SIG-M5 treated with dmso at 0.1 percent for 504 hours (cell line): ENCODE results near the gene FAM13A.
"Not testable (repeated sequence)": the region's sequence is repeated elsewhere in the genome, so short reads cannot be mapped to it uniquely, and the experiment has no call there.

Source experiments
- DNase-seq: peaks from one replicate; lab custom pipeline; 2025; ENCODE audit not compliant: unreplicated experiment; lab: John Stamatoyannopoulos, UW

FAM13A gene

GRCh38 chr4:88908521-88908920 is 148.5 kb downstream of the FAM13A start:
- no peak for DNase-seq

- DNase-seq = no peak
These were observed 149.0 kb downstream of the FAM13A start for GRCh38 chr4:88908003-88908402.

- no peak for DNase-seq
These were observed 149.5 kb downstream of the FAM13A start for GRCh38 chr4:88907478-88907877.

- DNase-seq = not testable (repeated sequence)
These were observed 152.7 kb downstream of the FAM13A start for GRCh38 chr4:88904240-88904639.

- no peak for DNase-seq
These were observed 156.6 kb downstream of the FAM13A start for GRCh38 chr4:88900432-88900831.

DNA sequence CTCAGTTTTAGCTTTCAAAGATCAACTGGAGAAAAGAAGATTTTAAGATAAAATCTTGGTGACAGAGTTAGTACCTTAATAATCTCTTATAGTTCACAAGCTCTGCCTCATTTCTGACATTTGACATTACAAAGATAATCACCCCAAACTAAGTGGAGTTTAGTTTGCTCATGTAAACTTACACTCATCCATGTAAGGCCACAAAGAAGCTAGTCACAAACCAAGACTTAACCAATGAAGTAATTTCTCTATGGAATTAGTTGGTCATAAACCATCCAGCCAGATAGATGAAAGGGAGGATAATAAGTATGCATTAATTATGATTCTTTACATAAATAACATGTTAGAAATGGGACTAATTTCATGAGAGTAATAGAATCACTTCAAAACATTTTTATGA is 159.2 kb downstream of the FAM13A start:
- no peak for DNase-seq

DNA sequence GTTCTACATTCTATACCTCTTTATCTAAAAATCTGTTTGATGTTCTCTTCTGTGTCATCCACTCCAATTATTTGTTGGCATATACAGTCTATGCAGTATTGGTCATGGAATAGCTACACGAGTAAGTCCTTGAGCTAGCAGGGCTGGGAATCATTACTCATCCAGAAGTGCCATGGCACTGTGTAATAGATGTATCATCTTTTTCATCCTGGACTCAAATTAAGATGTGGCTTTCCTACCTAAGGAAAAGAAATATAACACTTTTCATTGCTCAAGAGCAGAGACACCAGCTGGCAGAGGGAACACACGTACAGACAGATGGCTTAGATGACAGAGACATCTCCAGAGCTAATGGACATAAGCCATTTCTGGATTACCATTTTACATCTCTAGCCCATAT is 159.8 kb downstream of the FAM13A start:
- DNase-seq = no peak

- no peak for DNase-seq
These were observed 163.0 kb downstream of the FAM13A start for GRCh38 chr4:88893961-88894360.

DNA sequence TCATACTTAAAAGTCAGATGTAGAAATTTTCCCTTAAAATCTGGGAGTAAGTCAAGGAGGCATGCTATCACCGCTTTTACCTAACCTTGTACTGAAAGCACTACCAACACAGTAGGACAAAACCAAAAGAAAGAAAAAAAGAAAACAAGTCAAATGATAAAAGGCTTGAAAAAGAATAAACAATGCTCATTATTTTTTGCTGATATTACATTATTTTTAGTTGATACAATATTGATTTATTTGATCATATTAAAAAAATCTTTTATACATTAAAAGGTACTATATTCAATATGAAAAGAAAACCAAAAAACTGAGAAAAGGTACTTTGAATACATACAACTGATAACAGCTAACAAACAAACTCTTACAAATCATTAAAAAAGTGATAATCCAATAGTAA is 164.3 kb downstream of the FAM13A start:
- no peak for DNase-seq

DNA sequence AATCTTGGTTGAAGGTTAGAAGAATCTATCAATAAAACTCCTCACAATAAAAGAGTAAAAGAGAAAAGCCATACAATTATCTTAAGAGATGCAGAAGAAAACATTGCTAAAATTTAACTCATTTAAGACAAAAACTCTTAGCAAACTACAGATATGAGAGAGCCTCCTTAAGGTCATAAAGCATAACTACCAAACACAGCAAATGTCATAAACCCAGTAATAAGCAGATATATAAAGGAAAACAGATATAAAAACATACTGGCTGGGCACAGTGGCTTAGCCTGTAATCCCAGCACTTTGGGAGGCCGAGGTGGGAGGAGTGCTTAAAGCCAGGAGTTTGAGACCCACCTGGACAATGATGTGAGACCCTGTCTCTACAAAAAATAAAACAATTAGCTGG is 165.3 kb downstream of the FAM13A start:
- no peak for DNase-seq

DNA sequence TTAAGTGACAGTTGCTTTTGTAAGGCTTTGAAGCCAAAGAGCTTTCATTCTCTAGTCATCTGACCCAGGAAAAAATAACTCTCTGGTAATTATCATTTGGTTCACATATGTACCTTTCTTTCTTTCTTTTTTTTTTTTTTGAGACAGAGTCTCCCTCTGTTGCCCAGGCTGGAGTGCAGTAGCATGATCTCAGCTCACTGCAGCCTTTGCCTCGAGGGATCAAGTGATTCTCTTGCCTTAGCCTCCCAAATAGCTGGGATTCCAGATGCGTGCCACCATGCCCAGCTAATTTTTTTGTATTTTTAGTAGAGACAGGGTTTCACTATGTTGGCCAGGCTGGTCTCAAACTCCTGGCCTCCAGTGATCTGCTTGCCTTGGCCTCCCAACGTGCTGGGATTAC is 169.6 kb downstream of the FAM13A start:
- DNase-seq = not testable (repeated sequence)

DNA sequence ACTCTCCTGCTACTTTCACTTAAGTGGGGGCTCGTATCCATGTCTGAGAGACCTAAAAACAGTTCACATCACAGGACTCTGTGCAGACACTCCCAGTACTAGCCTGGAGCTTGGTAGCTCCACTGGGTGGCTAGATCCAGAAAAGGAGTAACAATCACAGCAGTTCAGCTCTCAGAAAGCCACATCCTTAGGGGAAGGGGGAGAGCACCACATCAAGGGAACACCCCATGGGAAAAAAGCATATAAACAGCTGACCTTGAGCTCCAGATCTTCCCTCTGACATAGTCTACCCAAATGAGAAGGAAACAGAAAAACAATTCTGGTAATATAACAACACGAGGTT is 175.8 kb downstream of the FAM13A start:
- DNase-seq = no peak

DNA sequence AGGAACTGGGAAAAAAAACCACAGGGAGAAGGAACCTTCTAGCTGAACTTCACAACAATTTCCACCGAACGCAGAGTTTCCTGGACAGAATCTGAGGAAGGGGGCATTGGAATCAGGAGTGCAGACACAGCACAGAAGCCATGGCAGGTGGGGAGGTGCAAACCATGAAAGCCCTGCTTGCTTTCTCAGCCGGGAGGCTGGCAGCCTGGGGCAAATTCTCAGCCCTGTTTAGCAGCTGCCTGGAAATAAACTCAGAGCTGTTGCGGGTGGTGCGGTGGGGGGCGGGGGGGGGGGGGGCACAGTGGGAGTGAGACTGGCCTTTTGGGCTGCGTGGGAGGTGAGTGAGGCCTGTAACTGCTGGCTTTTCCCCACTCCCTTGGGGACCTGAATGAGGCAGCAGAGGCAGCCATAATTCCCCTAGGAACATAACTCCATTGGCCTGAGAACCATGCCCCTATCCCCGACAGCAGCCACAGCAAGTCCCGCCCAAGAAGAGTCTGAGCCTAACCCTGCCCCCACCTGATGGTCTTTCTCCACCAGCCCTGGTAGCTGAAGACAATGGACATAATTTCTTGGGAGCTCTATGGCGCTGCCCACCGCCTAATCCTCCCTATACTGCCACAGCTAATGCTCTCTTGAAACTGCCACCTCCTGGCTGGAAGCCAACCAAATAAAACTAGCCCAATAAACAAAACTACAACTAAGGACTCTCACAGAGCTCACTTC is 176.3 kb downstream of the FAM13A start:
- no peak for DNase-seq

DNA sequence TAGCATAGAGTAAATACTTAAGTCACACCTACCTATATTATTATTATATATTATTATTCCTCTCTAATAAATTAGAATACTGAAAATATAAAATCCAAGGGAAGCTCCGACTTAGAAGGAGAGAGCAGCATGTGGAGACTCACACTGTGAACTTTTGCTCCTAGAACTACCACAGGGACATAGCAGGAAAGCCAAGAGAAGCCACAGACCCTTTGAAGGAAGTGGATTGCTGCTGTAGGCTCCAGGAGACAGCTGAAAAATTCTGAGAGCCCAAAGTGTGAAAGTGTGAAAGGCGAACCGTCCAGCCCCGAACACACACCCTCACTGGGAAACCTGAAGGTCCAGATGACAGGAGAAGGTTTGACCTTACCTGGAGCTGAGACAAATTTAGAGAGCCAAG is 177.0 kb downstream of the FAM13A start:
- no peak for DNase-seq

- DNase-seq = no peak
These were observed 178.3 kb downstream of the FAM13A start for GRCh38 chr4:88878642-88879041.

GRCh38 chr4:88870428-88870827 is 186.6 kb downstream of the FAM13A start:
- no peak for DNase-seq

- DNase-seq = no peak
These were observed 188.5 kb downstream of the FAM13A start for GRCh38 chr4:88868510-88868909.

DNA sequence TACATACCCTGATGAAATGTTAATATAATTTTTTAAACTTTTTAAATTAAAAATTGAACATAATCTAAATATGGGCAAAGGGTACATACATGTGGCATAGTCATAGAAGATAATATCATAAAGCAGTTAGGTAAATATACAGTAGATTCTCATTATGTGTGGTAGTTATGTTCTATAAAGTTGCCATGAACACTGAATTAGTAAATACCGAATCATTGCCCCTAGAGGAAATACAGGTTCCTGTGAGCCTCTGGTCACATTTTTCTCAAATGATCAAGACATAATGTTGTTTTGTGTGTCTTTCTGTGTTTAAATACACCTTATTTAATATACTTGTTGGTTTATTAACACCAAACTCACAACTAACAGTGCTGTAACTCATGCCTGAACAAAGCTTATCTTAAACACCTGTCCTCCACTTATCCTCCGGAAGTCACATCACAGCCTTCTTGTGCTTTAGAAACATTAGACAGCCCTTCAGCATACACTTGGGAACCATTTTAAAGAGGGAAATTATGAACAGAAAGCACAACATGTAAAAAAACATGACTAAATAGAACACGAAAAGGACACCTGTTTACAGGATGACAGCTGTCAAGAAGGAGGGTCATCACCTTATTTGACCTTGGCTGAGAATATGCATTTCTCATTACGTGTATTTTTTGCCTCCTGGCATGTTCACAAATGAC is 190.0 kb downstream of the FAM13A start:
- peak; percentile 11 for DNase-seq

- DNase-seq = no peak
These were observed 191.5 kb downstream of the FAM13A start for GRCh38 chr4:88865466-88865865.

DNA sequence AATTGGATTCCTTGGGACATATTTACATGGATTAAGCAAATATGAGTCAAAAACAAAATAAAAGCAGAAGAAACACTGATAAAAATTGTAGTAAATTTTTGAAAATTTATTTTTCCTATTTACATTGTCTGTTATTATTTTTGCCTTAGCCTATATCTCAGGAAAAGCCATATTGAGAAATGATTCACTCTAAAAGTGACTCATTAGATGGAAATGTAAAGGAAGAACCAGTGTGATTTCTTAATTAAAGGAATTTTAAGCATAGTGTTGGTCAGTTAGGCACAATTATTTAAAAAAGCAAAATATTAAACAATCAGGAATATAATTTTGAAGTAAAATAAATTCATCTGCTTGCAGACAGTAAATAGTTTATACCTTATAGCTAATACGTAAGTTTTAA is 191.9 kb downstream of the FAM13A start:
- no peak for DNase-seq

DNA sequence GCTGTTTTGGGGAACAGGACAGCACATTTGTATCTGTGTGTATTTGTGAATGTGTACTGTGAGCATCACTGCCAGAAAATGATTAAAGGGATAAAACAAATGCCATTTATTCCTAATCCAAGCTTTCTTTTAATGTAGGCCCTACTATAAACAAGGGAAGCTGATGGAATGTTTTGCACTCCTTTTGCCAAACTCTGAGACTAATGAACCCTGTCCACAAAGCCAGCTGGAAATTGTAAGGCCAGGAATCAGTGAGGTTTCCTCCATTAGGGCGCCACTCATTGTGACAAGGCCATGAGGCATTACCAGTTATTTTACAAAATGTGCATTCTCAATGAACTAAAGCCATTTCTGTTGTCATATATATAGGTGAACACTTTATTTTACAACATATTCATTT is 196.4 kb downstream of the FAM13A start:
- no peak for DNase-seq

DNA sequence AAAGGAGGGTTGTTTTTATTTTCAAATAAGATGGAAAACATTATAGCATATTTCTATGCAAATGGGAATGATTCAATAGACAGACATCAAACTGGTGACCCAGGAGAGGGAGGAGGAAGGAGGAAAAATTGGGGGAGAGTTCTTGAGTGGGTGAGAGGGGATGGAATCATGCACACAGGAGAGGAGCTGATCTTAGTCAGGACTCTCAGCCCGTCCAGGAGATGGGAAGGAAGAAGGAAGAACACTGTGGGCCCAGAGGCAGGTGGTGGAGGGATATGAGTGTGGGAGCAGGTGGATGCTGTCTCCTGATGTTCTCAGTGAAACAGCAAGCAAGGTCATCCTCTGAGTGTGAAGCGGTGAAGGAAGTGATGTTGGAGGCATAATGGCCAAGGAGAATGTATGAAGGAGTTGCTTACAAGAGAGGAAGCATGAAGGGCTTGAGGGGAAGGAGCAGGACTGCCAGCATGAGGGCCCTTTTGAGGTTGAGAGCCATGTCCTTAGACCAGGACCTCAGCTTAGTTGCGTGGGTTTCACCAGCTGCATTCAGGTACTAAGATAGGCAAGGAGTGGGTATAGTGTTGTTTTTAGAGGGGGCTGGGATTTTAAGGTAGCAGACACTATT is 197.7 kb downstream of the FAM13A start:
- DNase-seq = no peak
